Measurements from ENCODE around the gene GDF11. TPM values are rescaled to one million over a fixed set of nuclear protein-coding genes. Genes with fewer than 3 reads are reported as not detected.
A peak's percentile ranks its signal among the peaks of the same experiment; 100 is the strongest.

Gene GDF11
- total and polyA plus RNA-seq, 2 of the 4 experiments (the other 2 are of a cell fraction), result 2.7 to 12.9 TPM

- no peak overlapping the region for H3K4ac ChIP-seq (ENCODE audit: low read depth, low read length)
- H4K8ac ChIP-seq (ENCODE audit: low read depth in 2 of 2, low read length in 2 of 2), result no peak overlapping the region
- H4K91ac ChIP-seq (ENCODE audit: insufficient read depth, low read depth, low read length), result no peak overlapping the region
- no peak overlapping the region for H3K56ac ChIP-seq (ENCODE audit: extremely low read depth, insufficient read depth, low read length)
- H3K27ac ChIP-seq (ENCODE audit: insufficient read depth, low read length), result no peak overlapping the region
- peaks cover 4% of the 10 kb centered on the region; the same call in 1 of the 2 replicates for H3K4me1 ChIP-seq (ENCODE audit: control insufficient read depth, insufficient read depth, low read length)
- no peak overlapping the region for H2BK20ac ChIP-seq (ENCODE audit: low read depth, low read length)
- H2BK5ac ChIP-seq (ENCODE audit: low read depth, low read length, poor library complexity, severe bottlenecking), result no peak overlapping the region
- no peak overlapping the region for H3K14ac ChIP-seq (replicated peaks; ENCODE audit: low read depth, low read length)
- intact Hi-C loops (cut with micrococcal nuclease), result no loop called here
- TF ChIP-seq POLR2A (IDR thresholded peaks at IDR 0.05; ENCODE audit: low read depth, low read length) (no peak), BHLHE40 (IDR thresholded peaks at IDR 0.05; ENCODE audit: low read depth, low read length) (no peak), FOS (IDR thresholded peaks at IDR 0.05; ENCODE audit: low read depth, low read length) (no peak), USF2 (IDR thresholded peaks at IDR 0.05; ENCODE audit: low read depth, low read length) (no peak), CTCF (conservative IDR thresholded peaks at IDR 0.05; ENCODE audit: low read depth, low read length) (no peak), RFX5 (IDR thresholded peaks at IDR 0.05; ENCODE audit: low read depth, low read length) (no peak), ELK1 (IDR thresholded peaks at IDR 0.05; ENCODE audit: borderline replicate concordance, low read depth, low read length) (no peak), MAFK (IDR thresholded peaks at IDR 0.05; ENCODE audit: low read depth, low read length) (no peak), CEBPB (IDR thresholded peaks at IDR 0.05; ENCODE audit: low read depth, low read length) (no peak), RCOR1 (IDR thresholded peaks at IDR 0.05; ENCODE audit: insufficient replicate concordance, low read length) (no peak)
- H3K18ac ChIP-seq (ENCODE audit: low read depth, low read length), result no peak overlapping the region
- no peak overlapping the region for H2AFZ ChIP-seq (replicated peaks; ENCODE audit: low read length, poor library complexity)
- BruUV-seq (replicated peaks), result no TSS peak
- no peaks in the 10 kb centered on the region for H4K20me1 ChIP-seq (ENCODE audit: insufficient read depth, low read length)
- H2BK120ac ChIP-seq (ENCODE audit: low read depth, low read length), result no peak overlapping the region
- no peak overlapping the region for H3K9ac ChIP-seq (ENCODE audit: low read depth, low read length)
- H3K27me3 ChIP-seq (ENCODE audit: control insufficient read depth, insufficient read depth, low read length), result peaks cover 24% of the 10 kb centered on the region
- H3K4me2 ChIP-seq (ENCODE audit: low read depth, low read length), result no peak overlapping the region
- H2BK15ac ChIP-seq (ENCODE audit: low read depth, low read length), result no peak overlapping the region
- DNase-seq, result peak; percentile 35
- POLR2A ChIA-PET (ENCODE audit: unreplicated experiment), result no interaction called here
- no peaks in the 10 kb centered on the region; the same call in 1 of the 2 replicates for H3K9me1 ChIP-seq (ENCODE audit: insufficient read depth, low read length)
- no peaks in the 10 kb centered on the region for H3K9me3 ChIP-seq (ENCODE audit: control insufficient read depth, insufficient read depth, low read length)
- WGBS, 2 experiments (ENCODE audit: extremely low coverage in 2 of 2, insufficient read length in 1 of 2), result no CpG with 5 or more reads among the region's 6 CpGs
- CTCF ChIA-PET, result no interaction called here
- in situ Hi-C loops (cut with MboI; ENCODE audit: low sequenced_read_pairs), result no loop called here
- ATAC-seq (ENCODE audit: low read depth), result no peak
- no peak overlapping the region for H4K5ac ChIP-seq (ENCODE audit: low read depth, low read length)
- dilution Hi-C loops (cut with HindIII; ENCODE audit: low sequenced_read_pairs, unreplicated experiment), result no loop called here
- H2AK5ac ChIP-seq (ENCODE audit: low read depth, low read length), result no peak overlapping the region
- H3K36me3 ChIP-seq (ENCODE audit: control insufficient read depth, insufficient read depth, low read length), result no peaks in the 10 kb centered on the region
- no peak overlapping the region for H3K23ac ChIP-seq (ENCODE audit: low read depth, low read length)
- H2AK9ac ChIP-seq (replicated peaks; ENCODE audit: low read depth, low read length, poor library complexity), result no peak overlapping the region
- no peak overlapping the region for H3K4me3 ChIP-seq (ENCODE audit: insufficient read depth, low read depth, low read length)
- H3K79me1 ChIP-seq (ENCODE audit: low read depth in 1 of 2, low read length in 2 of 2), result no peaks in the 10 kb centered on the region
Observed at GRCh38 chr12:55703901-55704761, 38.8 kb upstream of the GDF11 start.

Measured in IMR-90 (cell line).